Measurements from ENCODE around the gene GCAT. TPM values are rescaled to one million over a fixed set of nuclear protein-coding genes. Genes with fewer than 3 reads are reported as not detected.

Gene GCAT
- total and polyA plus RNA-seq, 2 of the 13 experiments (the other 11 are each of a cell fraction or from before 2014, with no cell fraction given): 28.0 to 50.3 TPM

DNA sequence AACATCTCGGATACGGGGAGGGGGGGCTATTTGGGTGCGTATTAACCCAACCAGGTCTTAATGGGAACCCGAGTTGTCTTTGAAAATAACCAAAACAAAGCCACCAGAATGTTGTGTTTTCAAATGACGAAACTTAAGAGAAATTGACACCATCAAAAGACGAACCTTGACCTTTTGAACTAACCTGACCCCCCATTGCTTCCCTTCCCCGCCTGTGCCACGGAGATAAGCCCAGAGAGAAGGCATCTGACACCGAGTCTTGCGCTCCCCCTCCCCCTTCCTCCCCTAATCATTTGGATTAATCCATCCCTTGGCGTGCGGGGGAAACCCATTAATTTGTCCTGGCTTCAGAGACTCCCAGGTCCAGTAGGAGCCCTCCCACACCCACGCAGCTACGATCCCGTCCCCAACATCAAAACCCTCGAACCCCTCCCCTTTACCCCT, 4.5 kb upstream of the GCAT start (continued):
- TF ChIP-seq, protein P1, sequence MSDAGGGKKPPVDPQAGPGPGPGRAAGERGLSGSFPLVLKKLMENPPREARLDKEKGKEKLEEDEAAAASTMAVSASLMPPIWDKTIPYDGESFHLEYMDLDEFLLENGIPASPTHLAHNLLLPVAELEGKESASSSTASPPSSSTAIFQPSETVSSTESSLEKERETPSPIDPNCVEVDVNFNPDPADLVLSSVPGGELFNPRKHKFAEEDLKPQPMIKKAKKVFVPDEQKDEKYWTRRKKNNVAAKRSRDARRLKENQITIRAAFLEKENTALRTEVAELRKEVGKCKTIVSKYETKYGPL (CRISPR knock-in tag; IDR thresholded peaks at IDR 0.05): no peak
- TF ChIP-seq, protein P2, sequence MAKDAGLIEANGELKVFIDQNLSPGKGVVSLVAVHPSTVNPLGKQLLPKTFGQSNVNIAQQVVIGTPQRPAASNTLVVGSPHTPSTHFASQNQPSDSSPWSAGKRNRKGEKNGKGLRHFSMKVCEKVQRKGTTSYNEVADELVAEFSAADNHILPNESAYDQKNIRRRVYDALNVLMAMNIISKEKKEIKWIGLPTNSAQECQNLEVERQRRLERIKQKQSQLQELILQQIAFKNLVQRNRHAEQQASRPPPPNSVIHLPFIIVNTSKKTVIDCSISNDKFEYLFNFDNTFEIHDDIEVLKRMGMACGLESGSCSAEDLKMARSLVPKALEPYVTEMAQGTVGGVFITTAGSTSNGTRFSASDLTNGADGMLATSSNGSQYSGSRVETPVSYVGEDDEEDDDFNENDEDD (CRISPR knock-in tag; IDR thresholded peaks at IDR 0.05; ENCODE audit: borderline replicate concordance): no peak
- TF ChIP-seq RELA (CRISPR knock-in tag; IDR thresholded peaks at IDR 0.05): no peak
- TF ChIP-seq MXI1 (IDR thresholded peaks at IDR 0.05; ENCODE audit: borderline replicate concordance, low read depth, low read length): no peak
- no peak for TF ChIP-seq ZNF253 (CRISPR knock-in tag; IDR thresholded peaks at IDR 0.05; ENCODE audit: borderline replicate concordance)
- no peak for TF ChIP-seq ZFP37 (CRISPR knock-in tag; IDR thresholded peaks at IDR 0.05; ENCODE audit: borderline replicate concordance)
- TF ChIP-seq, protein P3, sequence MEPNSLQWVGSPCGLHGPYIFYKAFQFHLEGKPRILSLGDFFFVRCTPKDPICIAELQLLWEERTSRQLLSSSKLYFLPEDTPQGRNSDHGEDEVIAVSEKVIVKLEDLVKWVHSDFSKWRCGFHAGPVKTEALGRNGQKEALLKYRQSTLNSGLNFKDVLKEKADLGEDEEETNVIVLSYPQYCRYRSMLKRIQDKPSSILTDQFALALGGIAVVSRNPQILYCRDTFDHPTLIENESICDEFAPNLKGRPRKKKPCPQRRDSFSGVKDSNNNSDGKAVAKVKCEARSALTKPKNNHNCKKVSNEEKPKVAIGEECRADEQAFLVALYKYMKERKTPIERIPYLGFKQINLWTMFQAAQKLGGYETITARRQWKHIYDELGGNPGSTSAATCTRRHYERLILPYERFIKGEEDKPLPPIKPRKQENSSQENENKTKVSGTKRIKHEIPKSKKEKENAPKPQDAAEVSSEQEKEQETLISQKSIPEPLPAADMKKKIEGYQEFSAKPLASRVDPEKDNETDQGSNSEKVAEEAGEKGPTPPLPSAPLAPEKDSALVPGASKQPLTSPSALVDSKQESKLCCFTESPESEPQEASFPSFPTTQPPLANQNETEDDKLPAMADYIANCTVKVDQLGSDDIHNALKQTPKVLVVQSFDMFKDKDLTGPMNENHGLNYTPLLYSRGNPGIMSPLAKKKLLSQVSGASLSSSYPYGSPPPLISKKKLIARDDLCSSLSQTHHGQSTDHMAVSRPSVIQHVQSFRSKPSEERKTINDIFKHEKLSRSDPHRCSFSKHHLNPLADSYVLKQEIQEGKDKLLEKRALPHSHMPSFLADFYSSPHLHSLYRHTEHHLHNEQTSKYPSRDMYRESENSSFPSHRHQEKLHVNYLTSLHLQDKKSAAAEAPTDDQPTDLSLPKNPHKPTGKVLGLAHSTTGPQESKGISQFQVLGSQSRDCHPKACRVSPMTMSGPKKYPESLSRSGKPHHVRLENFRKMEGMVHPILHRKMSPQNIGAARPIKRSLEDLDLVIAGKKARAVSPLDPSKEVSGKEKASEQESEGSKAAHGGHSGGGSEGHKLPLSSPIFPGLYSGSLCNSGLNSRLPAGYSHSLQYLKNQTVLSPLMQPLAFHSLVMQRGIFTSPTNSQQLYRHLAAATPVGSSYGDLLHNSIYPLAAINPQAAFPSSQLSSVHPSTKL (CRISPR knock-in tag; IDR thresholded peaks at IDR 0.05): peak; percentile 63
- TF ChIP-seq MXD4 (CRISPR knock-in tag; IDR thresholded peaks at IDR 0.05): no peak
- TF ChIP-seq, protein P4, sequence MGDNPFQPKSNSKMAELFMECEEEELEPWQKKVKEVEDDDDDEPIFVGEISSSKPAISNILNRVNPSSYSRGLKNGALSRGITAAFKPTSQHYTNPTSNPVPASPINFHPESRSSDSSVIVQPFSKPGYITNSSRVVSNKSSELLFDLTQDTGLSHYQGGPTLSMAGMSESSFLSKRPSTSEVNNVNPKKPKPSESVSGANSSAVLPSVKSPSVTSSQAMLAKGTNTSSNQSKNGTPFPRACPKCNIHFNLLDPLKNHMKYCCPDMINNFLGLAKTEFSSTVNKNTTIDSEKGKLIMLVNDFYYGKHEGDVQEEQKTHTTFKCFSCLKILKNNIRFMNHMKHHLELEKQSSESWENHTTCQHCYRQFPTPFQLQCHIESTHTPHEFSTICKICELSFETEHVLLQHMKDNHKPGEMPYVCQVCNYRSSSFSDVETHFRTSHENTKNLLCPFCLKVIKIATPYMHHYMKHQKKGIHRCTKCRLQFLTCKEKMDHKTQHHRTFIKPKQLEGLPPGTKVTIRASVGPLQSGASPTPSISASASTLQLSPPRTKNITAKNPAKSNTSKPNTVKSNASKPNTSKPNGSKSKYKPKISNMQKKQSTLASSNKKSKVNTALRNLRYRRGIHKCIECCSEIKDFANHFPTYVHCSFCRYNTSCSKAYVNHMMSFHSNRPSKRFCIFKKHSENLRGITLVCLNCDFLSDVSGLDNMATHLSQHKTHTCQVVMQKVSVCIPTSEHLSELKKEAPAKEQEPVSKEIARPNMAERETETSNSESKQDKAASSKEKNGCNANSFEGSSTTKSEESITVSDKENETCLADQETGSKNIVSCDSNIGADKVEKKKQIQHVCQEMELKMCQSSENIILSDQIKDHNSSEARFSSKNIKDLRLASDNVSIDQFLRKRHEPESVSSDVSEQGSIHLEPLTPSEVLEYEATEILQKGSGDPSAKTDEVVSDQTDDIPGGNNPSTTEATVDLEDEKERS (CRISPR knock-in tag; IDR thresholded peaks at IDR 0.05): no peak
- TF ChIP-seq, protein P5, sequence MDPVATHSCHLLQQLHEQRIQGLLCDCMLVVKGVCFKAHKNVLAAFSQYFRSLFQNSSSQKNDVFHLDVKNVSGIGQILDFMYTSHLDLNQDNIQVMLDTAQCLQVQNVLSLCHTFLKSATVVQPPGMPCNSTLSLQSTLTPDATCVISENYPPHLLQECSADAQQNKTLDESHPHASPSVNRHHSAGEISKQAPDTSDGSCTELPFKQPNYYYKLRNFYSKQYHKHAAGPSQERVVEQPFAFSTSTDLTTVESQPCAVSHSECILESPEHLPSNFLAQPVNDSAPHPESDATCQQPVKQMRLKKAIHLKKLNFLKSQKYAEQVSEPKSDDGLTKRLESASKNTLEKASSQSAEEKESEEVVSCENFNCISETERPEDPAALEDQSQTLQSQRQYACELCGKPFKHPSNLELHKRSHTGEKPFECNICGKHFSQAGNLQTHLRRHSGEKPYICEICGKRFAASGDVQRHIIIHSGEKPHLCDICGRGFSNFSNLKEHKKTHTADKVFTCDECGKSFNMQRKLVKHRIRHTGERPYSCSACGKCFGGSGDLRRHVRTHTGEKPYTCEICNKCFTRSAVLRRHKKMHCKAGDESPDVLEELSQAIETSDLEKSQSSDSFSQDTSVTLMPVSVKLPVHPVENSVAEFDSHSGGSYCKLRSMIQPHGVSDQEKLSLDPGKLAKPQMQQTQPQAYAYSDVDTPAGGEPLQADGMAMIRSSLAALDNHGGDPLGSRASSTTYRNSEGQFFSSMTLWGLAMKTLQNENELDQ (CRISPR knock-in tag; IDR thresholded peaks at IDR 0.05; ENCODE audit: borderline replicate concordance): no peak
- TF ChIP-seq, protein P6, sequence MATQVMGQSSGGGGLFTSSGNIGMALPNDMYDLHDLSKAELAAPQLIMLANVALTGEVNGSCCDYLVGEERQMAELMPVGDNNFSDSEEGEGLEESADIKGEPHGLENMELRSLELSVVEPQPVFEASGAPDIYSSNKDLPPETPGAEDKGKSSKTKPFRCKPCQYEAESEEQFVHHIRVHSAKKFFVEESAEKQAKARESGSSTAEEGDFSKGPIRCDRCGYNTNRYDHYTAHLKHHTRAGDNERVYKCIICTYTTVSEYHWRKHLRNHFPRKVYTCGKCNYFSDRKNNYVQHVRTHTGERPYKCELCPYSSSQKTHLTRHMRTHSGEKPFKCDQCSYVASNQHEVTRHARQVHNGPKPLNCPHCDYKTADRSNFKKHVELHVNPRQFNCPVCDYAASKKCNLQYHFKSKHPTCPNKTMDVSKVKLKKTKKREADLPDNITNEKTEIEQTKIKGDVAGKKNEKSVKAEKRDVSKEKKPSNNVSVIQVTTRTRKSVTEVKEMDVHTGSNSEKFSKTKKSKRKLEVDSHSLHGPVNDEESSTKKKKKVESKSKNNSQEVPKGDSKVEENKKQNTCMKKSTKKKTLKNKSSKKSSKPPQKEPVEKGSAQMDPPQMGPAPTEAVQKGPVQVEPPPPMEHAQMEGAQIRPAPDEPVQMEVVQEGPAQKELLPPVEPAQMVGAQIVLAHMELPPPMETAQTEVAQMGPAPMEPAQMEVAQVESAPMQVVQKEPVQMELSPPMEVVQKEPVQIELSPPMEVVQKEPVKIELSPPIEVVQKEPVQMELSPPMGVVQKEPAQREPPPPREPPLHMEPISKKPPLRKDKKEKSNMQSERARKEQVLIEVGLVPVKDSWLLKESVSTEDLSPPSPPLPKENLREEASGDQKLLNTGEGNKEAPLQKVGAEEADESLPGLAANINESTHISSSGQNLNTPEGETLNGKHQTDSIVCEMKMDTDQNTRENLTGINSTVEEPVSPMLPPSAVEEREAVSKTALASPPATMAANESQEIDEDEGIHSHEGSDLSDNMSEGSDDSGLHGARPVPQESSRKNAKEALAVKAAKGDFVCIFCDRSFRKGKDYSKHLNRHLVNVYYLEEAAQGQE (IDR thresholded peaks at IDR 0.05; ENCODE audit: borderline replicate concordance in 1 of 2, low read depth in 1 of 2, low read length in 2 of 2): no peak; a peak in 1 of 4 replicates
- TF ChIP-seq, protein P7, sequence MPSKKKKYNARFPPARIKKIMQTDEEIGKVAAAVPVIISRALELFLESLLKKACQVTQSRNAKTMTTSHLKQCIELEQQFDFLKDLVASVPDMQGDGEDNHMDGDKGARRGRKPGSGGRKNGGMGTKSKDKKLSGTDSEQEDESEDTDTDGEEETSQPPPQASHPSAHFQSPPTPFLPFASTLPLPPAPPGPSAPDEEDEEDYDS (CRISPR knock-in tag; IDR thresholded peaks at IDR 0.05): no peak
- TF ChIP-seq ZNF24 (IDR thresholded peaks at IDR 0.05): no peak
